Neural crest cell (in vitro differentiated cells): ENCODE results near the gene B9D2. TPM values are rescaled to one million over a fixed set of nuclear protein-coding genes. Genes with fewer than 3 reads are reported as not detected.

Experiments used
- DNase-seq: peaks from one replicate; pipeline ENCODE4 v3.0.0; 2021; ENCODE audit warnings: low read depth, mixed read lengths, low spot score
- H3K27ac Mint-ChIP-seq: one replicate; pipeline ENCODE4 v1.8.0; 2021; ENCODE audit warnings: mild to moderate bottlenecking, mixed read lengths; ENCODE audit not compliant: unreplicated experiment
- H3K27me3 Mint-ChIP-seq: 2 replicates; pipeline ENCODE4 v1.8.0; 2021; ENCODE audit warnings: low read depth, mild to moderate bottlenecking, mixed read lengths
- H3K36me3 Mint-ChIP-seq: 2 replicates; pipeline ENCODE4 v1.8.0; 2021; ENCODE audit warnings: low read depth, mild to moderate bottlenecking, mixed read lengths
- H3K4me1 Mint-ChIP-seq: 2 replicates; pipeline ENCODE4 v1.8.0; 2021; ENCODE audit warnings: mixed read lengths
- H3K4me3 Mint-ChIP-seq: one replicate; pipeline ENCODE4 v1.8.0; 2021; ENCODE audit warnings: mild to moderate bottlenecking, mixed read lengths
- H3K9me3 Mint-ChIP-seq: 2 replicates; pipeline ENCODE4 v1.8.0; 2021; ENCODE audit warnings: mixed read lengths
- total RNA-seq: library from RNA; stranded (reverse); gene quantifications from 2 replicates; pipeline ENCODE4 v1.2.1, GENCODE V29; 2021
- TF ChIP-seq, protein P1 (sequence below): fragments of 200-600 bp; sonication (generic); conservative IDR thresholded peaks from 2 replicates; pipeline ENCODE4 v1.5.0; 2021; ENCODE audit warnings: antibody characterized with exemption, mild to moderate bottlenecking

Gene B9D2
- total RNA-seq, 1 donor from 2014 or later: 13.8 TPM

DNA sequence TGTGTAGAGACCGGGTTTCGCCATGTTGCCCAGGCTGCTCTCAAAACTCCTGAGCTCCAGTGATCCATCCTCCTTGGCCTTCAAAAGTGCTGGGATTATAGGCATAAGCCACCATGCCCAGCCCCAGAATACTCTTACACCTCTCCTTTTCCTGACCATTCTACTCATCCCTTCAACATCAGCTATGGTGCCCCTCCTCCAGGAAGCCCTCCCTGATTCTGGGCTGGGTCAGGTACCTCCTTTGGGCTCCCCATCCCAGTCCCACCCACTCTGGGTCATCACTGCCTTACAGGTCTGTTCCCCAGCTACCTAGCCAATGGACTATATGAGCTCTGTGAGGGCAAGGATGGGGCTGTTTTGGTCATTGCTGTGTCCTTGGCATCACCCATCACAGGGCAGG, 19.8 kb downstream of the B9D2 start:
- TF ChIP-seq, protein P1, sequence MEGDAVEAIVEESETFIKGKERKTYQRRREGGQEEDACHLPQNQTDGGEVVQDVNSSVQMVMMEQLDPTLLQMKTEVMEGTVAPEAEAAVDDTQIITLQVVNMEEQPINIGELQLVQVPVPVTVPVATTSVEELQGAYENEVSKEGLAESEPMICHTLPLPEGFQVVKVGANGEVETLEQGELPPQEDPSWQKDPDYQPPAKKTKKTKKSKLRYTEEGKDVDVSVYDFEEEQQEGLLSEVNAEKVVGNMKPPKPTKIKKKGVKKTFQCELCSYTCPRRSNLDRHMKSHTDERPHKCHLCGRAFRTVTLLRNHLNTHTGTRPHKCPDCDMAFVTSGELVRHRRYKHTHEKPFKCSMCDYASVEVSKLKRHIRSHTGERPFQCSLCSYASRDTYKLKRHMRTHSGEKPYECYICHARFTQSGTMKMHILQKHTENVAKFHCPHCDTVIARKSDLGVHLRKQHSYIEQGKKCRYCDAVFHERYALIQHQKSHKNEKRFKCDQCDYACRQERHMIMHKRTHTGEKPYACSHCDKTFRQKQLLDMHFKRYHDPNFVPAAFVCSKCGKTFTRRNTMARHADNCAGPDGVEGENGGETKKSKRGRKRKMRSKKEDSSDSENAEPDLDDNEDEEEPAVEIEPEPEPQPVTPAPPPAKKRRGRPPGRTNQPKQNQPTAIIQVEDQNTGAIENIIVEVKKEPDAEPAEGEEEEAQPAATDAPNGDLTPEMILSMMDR: no peak
- no peaks in the 10 kb centered on the region for H3K36me3 Mint-ChIP-seq
- H3K9me3 Mint-ChIP-seq: no peaks in the 10 kb centered on the region
- no peak for DNase-seq
- peak overlapping the region; percentile 83 for H3K27ac Mint-ChIP-seq
- H3K4me1 Mint-ChIP-seq: no peaks in the 10 kb centered on the region
- H3K27me3 Mint-ChIP-seq: peaks cover 3% of the 10 kb centered on the region
- no peak overlapping the region for H3K4me3 Mint-ChIP-seq

DNA sequence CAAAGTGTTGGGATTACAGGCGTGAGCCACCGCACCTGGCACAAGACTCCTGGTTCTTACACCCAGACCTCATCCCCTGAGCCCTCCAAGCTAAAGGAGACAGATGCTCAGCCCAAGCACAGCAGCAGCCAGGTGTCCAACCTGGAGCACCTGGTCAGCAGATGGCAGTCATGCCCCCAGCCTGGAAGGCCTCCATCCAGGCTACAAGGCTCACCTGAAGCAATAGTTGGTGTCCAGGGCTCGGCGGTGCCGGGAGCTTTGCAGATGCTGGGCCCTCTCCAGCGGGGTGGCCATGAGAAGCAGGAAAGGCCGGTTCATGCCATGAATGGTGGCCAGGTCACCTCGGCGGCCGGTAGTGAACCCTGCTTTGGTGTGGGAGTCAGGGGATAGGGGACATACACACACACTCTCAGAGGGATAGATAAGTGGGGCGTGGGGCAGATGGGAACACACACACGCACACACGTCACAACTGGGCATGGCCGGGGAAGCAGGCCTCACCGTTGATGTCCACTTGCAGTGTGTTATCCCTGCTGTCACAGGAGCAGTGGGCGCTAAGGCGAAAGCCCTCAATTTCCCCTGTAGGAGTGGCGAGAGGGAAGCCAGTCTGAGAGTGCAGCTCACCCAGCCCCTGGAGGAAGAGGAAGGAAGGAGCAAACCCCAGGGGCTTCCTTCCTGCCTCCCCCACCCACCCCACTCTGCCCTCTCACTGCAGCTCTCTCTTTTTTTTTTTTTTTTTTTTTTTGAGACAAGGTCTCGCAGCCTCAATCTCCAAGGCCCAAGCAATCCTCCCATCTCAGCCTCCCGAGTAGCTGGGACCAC, 22.1 kb downstream of the B9D2 start:
- Mint-ChIP-seq H3K4me1 (no peaks in the 10 kb centered on the region), H3K36me3 (no peaks in the 10 kb centered on the region), H3K4me3 (no peak overlapping the region), H3K27ac (no peak overlapping the region), H3K9me3 (no peaks in the 10 kb centered on the region), H3K27me3 (no peaks in the 10 kb centered on the region)
- DNase-seq: no peak
- TF ChIP-seq, protein P1: no peak

DNA sequence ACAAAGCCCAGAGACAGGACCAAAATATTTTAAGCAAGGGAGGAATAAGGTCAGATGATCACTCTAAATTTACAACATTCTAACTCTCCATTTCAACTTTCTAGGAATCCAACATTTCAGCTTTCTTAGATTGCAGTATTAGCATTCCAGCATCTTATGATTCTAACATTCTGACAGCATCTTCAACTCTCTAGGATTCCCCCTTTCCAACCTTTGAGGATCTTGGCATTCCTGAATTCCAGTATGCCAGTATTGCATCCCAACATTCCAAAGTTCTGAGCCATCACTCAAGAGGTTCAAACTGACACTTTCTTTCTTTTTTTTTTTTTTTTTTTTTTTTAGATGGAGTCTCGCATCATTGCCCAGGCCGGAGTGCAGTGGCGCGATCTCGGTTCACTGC, 24.0 kb downstream of the B9D2 start:
- TF ChIP-seq, protein P1: no peak
- no peak overlapping the region for H3K27ac Mint-ChIP-seq
- DNase-seq: no peak
- H3K4me3 Mint-ChIP-seq: no peak overlapping the region
- H3K36me3 Mint-ChIP-seq: no peaks in the 10 kb centered on the region
- H3K9me3 Mint-ChIP-seq: no peaks in the 10 kb centered on the region
- no peaks in the 10 kb centered on the region for H3K27me3 Mint-ChIP-seq
- no peaks in the 10 kb centered on the region for H3K4me1 Mint-ChIP-seq

DNA sequence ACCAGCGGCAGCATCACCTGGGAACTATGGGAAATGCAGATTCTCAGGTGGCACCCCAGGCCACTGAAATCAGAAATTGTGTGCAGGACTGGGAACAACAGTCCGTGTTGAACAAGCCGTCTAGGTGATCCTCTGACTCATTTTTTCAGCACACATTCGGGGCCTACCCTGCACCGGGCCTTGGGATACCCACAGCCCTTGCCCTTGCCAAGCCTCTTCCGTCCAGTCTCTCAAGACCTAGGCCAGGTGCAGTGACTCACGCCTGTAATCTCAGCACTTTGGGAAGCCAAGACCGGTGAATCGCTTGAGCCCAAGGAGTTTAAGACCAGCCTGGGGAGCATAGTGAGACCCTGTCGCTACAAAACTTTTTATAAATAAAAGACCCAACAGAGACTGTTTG, 28.5 kb downstream of the B9D2 start:
- TF ChIP-seq, protein P1: no peak
- H3K9me3 Mint-ChIP-seq: no peaks in the 10 kb centered on the region
- H3K36me3 Mint-ChIP-seq: no peaks in the 10 kb centered on the region
- no peak for DNase-seq
- no peak overlapping the region for H3K4me3 Mint-ChIP-seq
- no peak overlapping the region for H3K27ac Mint-ChIP-seq
- no peaks in the 10 kb centered on the region for H3K27me3 Mint-ChIP-seq
- no peaks in the 10 kb centered on the region for H3K4me1 Mint-ChIP-seq

DNA sequence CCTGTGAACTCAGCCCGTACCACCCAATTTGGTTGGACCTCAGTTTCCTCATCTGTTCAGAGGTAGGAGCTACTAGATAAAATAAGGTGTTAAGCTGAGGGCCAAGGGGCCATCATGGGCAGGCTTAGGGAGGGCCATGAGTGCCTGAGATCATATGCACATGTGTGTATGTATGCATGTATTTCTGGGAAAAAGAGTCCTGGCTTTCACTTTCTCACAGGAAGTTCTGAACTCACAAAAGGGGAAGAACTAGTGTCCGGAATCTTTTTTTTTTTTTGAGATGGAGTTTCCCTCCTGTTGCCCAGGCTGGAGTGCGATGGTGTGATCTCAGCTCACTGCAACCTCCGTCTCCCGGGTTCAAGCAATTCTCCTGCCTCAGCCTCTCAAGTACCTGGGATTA, 29.2 kb downstream of the B9D2 start:
- H3K27me3 Mint-ChIP-seq: no peaks in the 10 kb centered on the region
- DNase-seq: no peak
- no peak overlapping the region for H3K27ac Mint-ChIP-seq
- H3K4me3 Mint-ChIP-seq: no peak overlapping the region
- H3K9me3 Mint-ChIP-seq: no peaks in the 10 kb centered on the region
- TF ChIP-seq, protein P1: no peak
- no peaks in the 10 kb centered on the region for H3K36me3 Mint-ChIP-seq
- no peaks in the 10 kb centered on the region for H3K4me1 Mint-ChIP-seq
